Activated CD8-positive, alpha-beta T cell treated with anti-CD3 and anti-CD28 coated beads for 36 hours (primary cell): Measurements from ENCODE around the gene ALDH4A1. TPM values are rescaled to one million over a fixed set of nuclear protein-coding genes. Genes with fewer than 3 reads are reported as not detected.

Experiments used
- ATAC-seq: fragments of 200-7000 bp; cut with Tn5 transposase; one replicate; pipeline ENCODE4 v1.10.0; 2021; ENCODE audit warnings: mild to moderate bottlenecking, moderate library complexity
- CTCF ChIA-PET: fragments of 350-600 bp; sonication (Branson Sonifier 250); formaldehyde crosslinking; loops from one replicate; lab custom pipeline; 2021; ENCODE audit warnings: antibody characterized with exemption; lab: Charles Lee
- POLR2A ChIA-PET: fragments of 350-600 bp; sonication (Branson Sonifier 250); formaldehyde crosslinking; loops from one replicate; lab custom pipeline; 2021; ENCODE audit warnings: antibody characterized with exemption; lab: Charles Lee
- DNase-seq: peaks from one replicate; pipeline ENCODE4 v3.0.0-alpha.2; 2020
- H3K27ac Mint-ChIP-seq: one replicate; pipeline ENCODE4 v1.8.0; 2021; ENCODE audit warnings: mild to moderate bottlenecking, mixed read lengths
- H3K27me3 Mint-ChIP-seq: one replicate; pipeline ENCODE4 v1.8.0; 2021; ENCODE audit warnings: mixed read lengths
- H3K36me3 Mint-ChIP-seq: one replicate; pipeline ENCODE4 v1.8.0; 2021; ENCODE audit warnings: low read depth, mixed read lengths
- H3K4me1 Mint-ChIP-seq: one replicate; pipeline ENCODE4 v1.8.0; 2021; ENCODE audit warnings: low read depth, mixed read lengths
- H3K4me3 Mint-ChIP-seq: one replicate; pipeline ENCODE4 v1.8.0; 2021; ENCODE audit warnings: mild to moderate bottlenecking, moderate library complexity, mixed read lengths
- H3K9me3 Mint-ChIP-seq: one replicate; pipeline ENCODE4 v1.8.0; 2021; ENCODE audit warnings: mixed read lengths
- intact Hi-C: fragments of 100-400 bp; cut with micrococcal nuclease; formaldehyde crosslinking; loops from one replicate; pipeline ENCODE4 v1.10.0; 2022
- total RNA-seq, 2 experiments: library from RNA; stranded (reverse); gene quantifications; one replicate each; pipeline ENCODE4 v1.2.3, GENCODE V29; 2021
- TF ChIP-seq, protein P1 (sequence below): fragments of 200-600 bp; IDR thresholded peaks from one replicate; pipeline ENCODE4 v1.8.0; 2022; ENCODE audit warnings: antibody characterized with exemption, mild to moderate bottlenecking

Gene ALDH4A1, protein sequence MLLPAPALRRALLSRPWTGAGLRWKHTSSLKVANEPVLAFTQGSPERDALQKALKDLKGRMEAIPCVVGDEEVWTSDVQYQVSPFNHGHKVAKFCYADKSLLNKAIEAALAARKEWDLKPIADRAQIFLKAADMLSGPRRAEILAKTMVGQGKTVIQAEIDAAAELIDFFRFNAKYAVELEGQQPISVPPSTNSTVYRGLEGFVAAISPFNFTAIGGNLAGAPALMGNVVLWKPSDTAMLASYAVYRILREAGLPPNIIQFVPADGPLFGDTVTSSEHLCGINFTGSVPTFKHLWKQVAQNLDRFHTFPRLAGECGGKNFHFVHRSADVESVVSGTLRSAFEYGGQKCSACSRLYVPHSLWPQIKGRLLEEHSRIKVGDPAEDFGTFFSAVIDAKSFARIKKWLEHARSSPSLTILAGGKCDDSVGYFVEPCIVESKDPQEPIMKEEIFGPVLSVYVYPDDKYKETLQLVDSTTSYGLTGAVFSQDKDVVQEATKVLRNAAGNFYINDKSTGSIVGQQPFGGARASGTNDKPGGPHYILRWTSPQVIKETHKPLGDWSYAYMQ
- total RNA-seq: 1 to 10 TPM; 3.9 to 4.3 TPM

DNA sequence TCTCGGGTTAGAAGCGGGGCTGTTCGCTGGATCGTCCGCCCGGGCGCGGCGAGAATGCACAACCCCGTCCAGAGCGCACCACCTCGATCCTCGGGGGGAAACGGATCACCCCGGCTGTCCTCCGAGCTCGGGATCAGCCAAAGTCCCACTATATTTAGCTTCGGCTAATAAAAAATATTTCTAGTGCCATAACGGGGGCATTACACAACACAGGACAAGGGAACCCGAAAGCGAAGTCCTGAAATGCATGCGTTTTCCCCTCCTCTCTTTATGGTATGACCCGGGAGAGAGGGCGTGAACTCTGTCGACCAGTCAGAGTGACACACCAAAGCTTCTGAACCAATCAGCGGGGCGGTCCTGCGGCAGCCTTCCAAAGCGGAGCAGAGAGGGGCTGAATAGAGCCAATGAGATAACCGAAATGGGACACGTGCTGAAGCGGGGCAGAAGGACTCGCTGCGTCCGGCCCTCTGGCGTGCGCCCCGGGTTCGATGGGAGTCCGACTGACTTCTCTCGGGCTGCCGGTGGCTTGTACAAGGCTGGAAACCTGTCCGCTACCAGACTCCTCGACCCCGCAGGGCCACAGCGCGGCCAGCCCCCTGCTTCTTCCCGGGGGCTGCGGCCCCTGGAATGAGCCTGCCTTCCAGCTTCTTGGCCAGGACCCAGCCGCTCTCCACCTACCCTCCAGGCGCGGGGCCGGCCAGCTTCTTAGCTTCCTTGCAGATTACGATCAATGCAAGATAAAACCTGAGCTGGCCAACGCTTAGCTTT, at the start of gene ALDH4A1:
TSS of gene ALDH4A1 (minus strand) at position 33 of the 768 bp plus-strand sequence. CDS start at position 1, 32 bp downstream.
- Mint-ChIP-seq H3K36me3 (peaks cover 5% of the 10 kb centered on the region), H3K27me3 (no peaks in the 10 kb centered on the region), H3K27ac (peak within 1 kb of the TSS; percentile 98), H3K4me3 (peak within 1 kb of the TSS; percentile 87), H3K9me3 (no peaks in the 10 kb centered on the region), H3K4me1 (peaks cover 22% of the 10 kb centered on the region)
- POLR2A ChIA-PET: interaction anchor here (0.6 to 2.0 kb wide), 10 partner anchors 12 to 245 kb away, joined by 3 to 12 read pairs (median 3); no protein-coding TSS in a partner anchor
- intact Hi-C loops: loop anchor here (10.0 kb wide), 1 partner anchor 172 kb away; no protein-coding TSS in a partner anchor
- CTCF ChIA-PET: interaction anchor here (0.7 to 5.2 kb wide), 16 partner anchors 10 to 339 kb away, joined by 3 to 35 read pairs (median 4); no protein-coding TSS in a partner anchor
- TF ChIP-seq, protein P1, sequence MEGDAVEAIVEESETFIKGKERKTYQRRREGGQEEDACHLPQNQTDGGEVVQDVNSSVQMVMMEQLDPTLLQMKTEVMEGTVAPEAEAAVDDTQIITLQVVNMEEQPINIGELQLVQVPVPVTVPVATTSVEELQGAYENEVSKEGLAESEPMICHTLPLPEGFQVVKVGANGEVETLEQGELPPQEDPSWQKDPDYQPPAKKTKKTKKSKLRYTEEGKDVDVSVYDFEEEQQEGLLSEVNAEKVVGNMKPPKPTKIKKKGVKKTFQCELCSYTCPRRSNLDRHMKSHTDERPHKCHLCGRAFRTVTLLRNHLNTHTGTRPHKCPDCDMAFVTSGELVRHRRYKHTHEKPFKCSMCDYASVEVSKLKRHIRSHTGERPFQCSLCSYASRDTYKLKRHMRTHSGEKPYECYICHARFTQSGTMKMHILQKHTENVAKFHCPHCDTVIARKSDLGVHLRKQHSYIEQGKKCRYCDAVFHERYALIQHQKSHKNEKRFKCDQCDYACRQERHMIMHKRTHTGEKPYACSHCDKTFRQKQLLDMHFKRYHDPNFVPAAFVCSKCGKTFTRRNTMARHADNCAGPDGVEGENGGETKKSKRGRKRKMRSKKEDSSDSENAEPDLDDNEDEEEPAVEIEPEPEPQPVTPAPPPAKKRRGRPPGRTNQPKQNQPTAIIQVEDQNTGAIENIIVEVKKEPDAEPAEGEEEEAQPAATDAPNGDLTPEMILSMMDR: no peak
- DNase-seq (peak; percentile 96), ATAC-seq (peak; percentile 98)

DNA sequence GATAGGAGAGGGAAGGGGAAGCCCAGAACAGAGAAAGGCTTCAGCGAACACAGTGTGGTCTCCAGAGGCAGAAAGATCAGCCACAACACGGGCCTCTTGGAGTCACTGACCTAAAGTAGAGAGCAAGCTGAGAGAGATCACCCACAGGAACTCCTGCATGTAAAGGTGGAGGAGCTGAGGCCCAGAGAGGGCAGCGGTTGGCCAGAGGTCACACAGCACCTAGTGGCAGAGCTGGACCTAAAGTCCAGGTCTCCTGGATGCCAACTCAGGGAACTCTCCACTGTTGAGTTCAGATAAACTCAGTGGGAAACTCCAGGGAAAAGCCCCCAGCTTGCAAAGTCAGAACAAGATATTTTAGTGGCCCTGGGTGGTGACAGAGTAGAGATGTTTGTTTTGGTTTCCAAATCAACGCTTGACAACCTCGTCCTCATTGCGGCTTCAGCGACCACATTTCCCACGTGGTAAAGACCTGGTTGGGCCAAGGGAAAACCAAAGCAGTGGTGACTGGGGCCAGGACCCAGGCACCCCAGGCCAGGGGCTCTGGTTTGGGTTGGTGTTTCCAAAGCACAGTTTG, 49.5 kb upstream of the ALDH4A1 start:
- TF ChIP-seq, protein P1: no peak
- H3K36me3 Mint-ChIP-seq: peaks cover 16% of the 10 kb centered on the region
- ATAC-seq (peak; percentile 32), DNase-seq (peak; percentile 95)
- POLR2A ChIA-PET: interaction anchor here (0.6 to 9.3 kb wide), 8 partner anchors 14 to 299 kb away, joined by 3 to 139 read pairs (median 3); partner anchors contain the start of gene ALDH4A1
- peak overlapping the region; percentile 93 for H3K27ac Mint-ChIP-seq
- intact Hi-C loops: loop anchor here (5.0 kb wide), 1 partner anchor 45 kb away; no protein-coding TSS in a partner anchor
- peak overlapping the region; percentile 82 for H3K4me3 Mint-ChIP-seq
- CTCF ChIA-PET: interaction anchor here (0.7 to 5.8 kb wide), 6 partner anchors 12 to 49 kb away, joined by 3 to 45 read pairs (median 14); no protein-coding TSS in a partner anchor
- H3K4me1 Mint-ChIP-seq: peaks cover 82% of the 10 kb centered on the region
- H3K9me3 Mint-ChIP-seq: no peaks in the 10 kb centered on the region
- H3K27me3 Mint-ChIP-seq: no peaks in the 10 kb centered on the region

DNA sequence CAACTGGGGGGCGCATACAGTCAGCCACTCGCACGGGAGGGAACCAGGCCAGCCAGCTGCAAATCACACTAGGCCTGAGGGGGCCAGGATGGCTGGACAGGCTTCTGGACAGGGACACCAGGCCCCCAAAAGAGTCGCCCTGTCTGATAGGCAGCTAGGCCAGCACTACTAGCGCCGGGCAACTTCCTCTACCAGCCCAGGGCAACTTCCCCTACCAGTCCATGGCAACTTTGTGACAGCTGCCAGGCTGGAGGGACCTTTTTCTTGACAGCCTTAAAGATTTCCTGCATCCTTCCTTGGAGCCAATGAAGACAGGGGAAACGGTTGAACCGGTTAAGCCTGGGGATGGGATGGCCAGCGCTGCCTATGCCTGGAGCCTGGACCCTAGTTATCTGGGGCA, 49.1 kb upstream of the ALDH4A1 start:
- peak overlapping the region; percentile 93 for H3K27ac Mint-ChIP-seq
- ChIA-PET CTCF (interaction anchor here (1.0 to 5.8 kb wide), 5 partner anchors 11 to 44 kb away, joined by 3 to 45 read pairs (median 19); no protein-coding TSS in a partner anchor), POLR2A (interaction anchor here (0.7 to 9.3 kb wide), 6 partner anchors 14 to 299 kb away, joined by 3 to 139 read pairs (median 4); no protein-coding TSS in a partner anchor)
- DNase-seq: peak; percentile 53
- H3K9me3 Mint-ChIP-seq: no peaks in the 10 kb centered on the region
- ATAC-seq: peak; percentile 10
- TF ChIP-seq, protein P1: no peak
- peaks cover 16% of the 10 kb centered on the region for H3K36me3 Mint-ChIP-seq
- H3K27me3 Mint-ChIP-seq: no peaks in the 10 kb centered on the region
- peak overlapping the region; percentile 82 for H3K4me3 Mint-ChIP-seq
- intact Hi-C loops: loop anchor here (5.0 kb wide), 1 partner anchor 44 kb away; no protein-coding TSS in a partner anchor
- peaks cover 85% of the 10 kb centered on the region for H3K4me1 Mint-ChIP-seq

DNA sequence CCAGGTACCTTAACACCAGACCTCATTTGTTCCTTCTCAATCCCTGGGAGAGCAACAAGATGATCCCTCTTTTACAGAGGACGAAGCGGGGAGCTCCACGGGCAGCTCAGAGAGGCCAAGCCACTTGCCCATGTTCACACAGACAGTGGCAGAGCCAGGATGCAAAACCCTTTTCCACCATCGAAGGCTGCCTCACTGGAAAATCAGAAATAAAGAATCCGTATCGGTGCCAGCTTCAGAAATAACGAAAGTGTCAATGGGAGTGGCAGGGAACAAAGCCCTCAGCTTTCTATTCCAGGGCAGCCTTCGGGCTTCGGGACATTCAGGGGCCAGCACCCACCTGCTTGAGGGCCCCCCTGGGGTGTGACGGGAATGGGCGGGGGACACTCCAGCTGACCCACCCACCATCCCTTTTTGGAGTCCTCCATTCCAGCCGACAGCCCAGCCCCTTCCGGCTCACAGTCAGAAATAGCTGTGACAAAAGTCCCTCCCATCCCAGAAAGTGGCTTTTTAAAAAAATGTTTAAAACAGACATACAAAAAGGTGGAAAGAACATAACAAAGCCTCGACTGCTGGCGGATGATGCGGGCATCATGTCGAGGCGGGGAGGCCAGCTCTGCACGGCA, 48.2 kb upstream of the ALDH4A1 start:
- DNase-seq (peak; percentile 40), ATAC-seq (no peak)
- intact Hi-C loops: loop anchor here (5.0 kb wide), 1 partner anchor 43 kb away; no protein-coding TSS in a partner anchor
- peak overlapping the region; percentile 82 for H3K4me3 Mint-ChIP-seq
- no peaks in the 10 kb centered on the region for H3K27me3 Mint-ChIP-seq
- H3K27ac Mint-ChIP-seq: peak overlapping the region; percentile 93
- ChIA-PET POLR2A (interaction anchor here (0.7 to 9.3 kb wide), 5 partner anchors 13 to 42 kb away, joined by 3 to 139 read pairs (median 4); no protein-coding TSS in a partner anchor), CTCF (interaction anchor here (0.8 to 5.8 kb wide), 7 partner anchors 10 to 163 kb away, joined by 3 to 45 read pairs (median 4); partner anchors contain the start of gene ALDH4A1)
- H3K9me3 Mint-ChIP-seq: no peaks in the 10 kb centered on the region
- peaks cover 16% of the 10 kb centered on the region for H3K36me3 Mint-ChIP-seq
- TF ChIP-seq, protein P1: no peak
- peaks cover 91% of the 10 kb centered on the region for H3K4me1 Mint-ChIP-seq
